GM23338 (cell line): ENCODE results near the gene ASPHD1.

Experiments
- EZH2 ChIP-seq: fragments of 200-600 bp; sonication (generic); IDR thresholded peaks from one replicate; pipeline ENCODE4 v1.8.0; 2017; ENCODE audit warnings: antibody characterized with exemption, mild to moderate bottlenecking, low read depth; ENCODE audit not compliant: unreplicated experiment
- EZH2phosphoT487 ChIP-seq: fragments of 200-600 bp; sonication (generic); IDR thresholded peaks from one replicate; pipeline ENCODE4 v1.8.1; 2018; ENCODE audit warnings: antibody characterized with exemption; ENCODE audit not compliant: unreplicated experiment
- JUNB ChIP-seq: IDR thresholded peaks from one replicate; pipeline ENCODE4 v1.6.1; 2016; ENCODE audit warnings: antibody characterized with exemption; ENCODE audit not compliant: unreplicated experiment
- POLR2AphosphoS5 ChIP-seq: IDR thresholded peaks from 2 replicates; pipeline ENCODE4 v1.6.1; 2016; ENCODE audit warnings: antibody characterized with exemption, low read depth
- STAT1 ChIP-seq: IDR thresholded peaks from one replicate; pipeline ENCODE4 v1.6.1; 2016; ENCODE audit warnings: antibody characterized with exemption; ENCODE audit not compliant: unreplicated experiment
- ZNF331 ChIP-seq: fragments of 250-450 bp; sonication (Bioruptor Pico); IDR thresholded peaks from 2 replicates; pipeline ENCODE4 v1.5.0; 2020; ENCODE audit warnings: low read depth, mild to moderate bottlenecking, moderate library complexity
- TF ChIP-seq, protein P1 (sequence below), 2 experiments: fragments of 200-600 bp in 1 of 2; sonication (generic) in 1 of 2; conservative IDR thresholded peaks; 2 replicates each; pipeline versions ENCODE4 v1.5.1 to v1.6.1; 2016 to 2017; ENCODE audit warnings: antibody characterized with exemption in 2 of 2, low read depth in 2 of 2, mild to moderate bottlenecking in 2 of 2, moderate library complexity in 1 of 2
- TF ChIP-seq, protein P2 (sequence below): IDR thresholded peaks from one replicate; pipeline ENCODE4 v1.6.1; 2018; ENCODE audit warnings: antibody characterized with exemption; ENCODE audit not compliant: unreplicated experiment

DNA sequence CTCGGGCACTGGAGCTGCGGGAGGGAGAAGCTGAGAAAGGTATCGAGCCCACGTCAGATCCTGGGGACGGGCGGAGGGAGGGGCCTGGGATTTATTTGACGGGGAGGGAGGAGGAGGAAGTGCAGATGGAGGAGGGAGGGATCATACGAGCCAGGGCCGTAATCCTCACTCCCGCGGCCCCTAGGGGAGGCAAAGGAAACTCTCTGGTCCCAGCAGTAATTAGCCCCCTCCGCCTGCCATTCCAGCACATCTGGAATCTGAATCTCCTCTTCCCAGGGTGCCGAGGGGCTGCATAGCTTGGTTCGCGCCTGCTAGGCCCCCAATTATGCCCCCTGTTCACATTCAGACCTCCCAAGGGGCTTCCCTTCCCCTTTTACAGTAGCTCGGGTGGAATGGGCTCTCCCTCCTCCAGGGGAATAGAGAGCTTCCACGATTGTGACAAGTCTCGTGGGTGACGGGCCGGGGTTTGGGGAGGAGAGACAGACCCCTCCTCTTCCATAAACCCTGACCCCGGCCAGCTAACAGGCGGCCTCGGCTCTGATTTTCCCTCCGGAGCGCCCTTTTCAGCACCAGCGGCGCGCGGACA, 679 bp upstream of the ASPHD1 start, which contains the start of gene SEZ6L2:
- TF ChIP-seq, protein P1, sequence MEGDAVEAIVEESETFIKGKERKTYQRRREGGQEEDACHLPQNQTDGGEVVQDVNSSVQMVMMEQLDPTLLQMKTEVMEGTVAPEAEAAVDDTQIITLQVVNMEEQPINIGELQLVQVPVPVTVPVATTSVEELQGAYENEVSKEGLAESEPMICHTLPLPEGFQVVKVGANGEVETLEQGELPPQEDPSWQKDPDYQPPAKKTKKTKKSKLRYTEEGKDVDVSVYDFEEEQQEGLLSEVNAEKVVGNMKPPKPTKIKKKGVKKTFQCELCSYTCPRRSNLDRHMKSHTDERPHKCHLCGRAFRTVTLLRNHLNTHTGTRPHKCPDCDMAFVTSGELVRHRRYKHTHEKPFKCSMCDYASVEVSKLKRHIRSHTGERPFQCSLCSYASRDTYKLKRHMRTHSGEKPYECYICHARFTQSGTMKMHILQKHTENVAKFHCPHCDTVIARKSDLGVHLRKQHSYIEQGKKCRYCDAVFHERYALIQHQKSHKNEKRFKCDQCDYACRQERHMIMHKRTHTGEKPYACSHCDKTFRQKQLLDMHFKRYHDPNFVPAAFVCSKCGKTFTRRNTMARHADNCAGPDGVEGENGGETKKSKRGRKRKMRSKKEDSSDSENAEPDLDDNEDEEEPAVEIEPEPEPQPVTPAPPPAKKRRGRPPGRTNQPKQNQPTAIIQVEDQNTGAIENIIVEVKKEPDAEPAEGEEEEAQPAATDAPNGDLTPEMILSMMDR (conservative IDR thresholded peaks at IDR 0.05; ENCODE audit: low read depth in 2 of 2) = peak; percentile 16 to 27; a peak in 2 of 4 replicates
- no peak for TF ChIP-seq EZH2phosphoT487
- no peak for TF ChIP-seq EZH2
- TF ChIP-seq POLR2AphosphoS5 = no peak; the same call in none of the 2 replicates
- TF ChIP-seq, protein P2, sequence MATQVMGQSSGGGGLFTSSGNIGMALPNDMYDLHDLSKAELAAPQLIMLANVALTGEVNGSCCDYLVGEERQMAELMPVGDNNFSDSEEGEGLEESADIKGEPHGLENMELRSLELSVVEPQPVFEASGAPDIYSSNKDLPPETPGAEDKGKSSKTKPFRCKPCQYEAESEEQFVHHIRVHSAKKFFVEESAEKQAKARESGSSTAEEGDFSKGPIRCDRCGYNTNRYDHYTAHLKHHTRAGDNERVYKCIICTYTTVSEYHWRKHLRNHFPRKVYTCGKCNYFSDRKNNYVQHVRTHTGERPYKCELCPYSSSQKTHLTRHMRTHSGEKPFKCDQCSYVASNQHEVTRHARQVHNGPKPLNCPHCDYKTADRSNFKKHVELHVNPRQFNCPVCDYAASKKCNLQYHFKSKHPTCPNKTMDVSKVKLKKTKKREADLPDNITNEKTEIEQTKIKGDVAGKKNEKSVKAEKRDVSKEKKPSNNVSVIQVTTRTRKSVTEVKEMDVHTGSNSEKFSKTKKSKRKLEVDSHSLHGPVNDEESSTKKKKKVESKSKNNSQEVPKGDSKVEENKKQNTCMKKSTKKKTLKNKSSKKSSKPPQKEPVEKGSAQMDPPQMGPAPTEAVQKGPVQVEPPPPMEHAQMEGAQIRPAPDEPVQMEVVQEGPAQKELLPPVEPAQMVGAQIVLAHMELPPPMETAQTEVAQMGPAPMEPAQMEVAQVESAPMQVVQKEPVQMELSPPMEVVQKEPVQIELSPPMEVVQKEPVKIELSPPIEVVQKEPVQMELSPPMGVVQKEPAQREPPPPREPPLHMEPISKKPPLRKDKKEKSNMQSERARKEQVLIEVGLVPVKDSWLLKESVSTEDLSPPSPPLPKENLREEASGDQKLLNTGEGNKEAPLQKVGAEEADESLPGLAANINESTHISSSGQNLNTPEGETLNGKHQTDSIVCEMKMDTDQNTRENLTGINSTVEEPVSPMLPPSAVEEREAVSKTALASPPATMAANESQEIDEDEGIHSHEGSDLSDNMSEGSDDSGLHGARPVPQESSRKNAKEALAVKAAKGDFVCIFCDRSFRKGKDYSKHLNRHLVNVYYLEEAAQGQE = peak; percentile 33
- no peak for TF ChIP-seq STAT1
- TF ChIP-seq JUNB = no peak
- TF ChIP-seq ZNF331 = no peak
